CD4-positive, alpha-beta T cell treated with Interleukin-12 subunit alpha and Interleukin-12 subunit beta, for 1 hour (primary cell): ENCODE data around the gene PAXX.

Source experiments
- DNase-seq: peaks from one replicate; pipeline ENCODE4 v3.0.0-alpha.2; 2020

Gene PAXX

GRCh38 chr9:136968333-136969127, 23.7 kb upstream of the PAXX start:
- no peak for DNase-seq

- no peak for DNase-seq
Measured at GRCh38 chr9:136969150-136969549, 23.1 kb upstream of the PAXX start.

- no peak for DNase-seq
Measured at GRCh38 chr9:136969774-136970173, 22.4 kb upstream of the PAXX start.

GRCh38 chr9:136970361-136970760, 21.9 kb upstream of the PAXX start:
- DNase-seq: no peak

- DNase-seq: no peak
Measured at GRCh38 chr9:136971746-136972145, 20.5 kb upstream of the PAXX start.

GRCh38 chr9:136972335-136972734, 19.9 kb upstream of the PAXX start:
- DNase-seq: no peak

- DNase-seq: no peak
Measured at GRCh38 chr9:136972743-136973142, 19.5 kb upstream of the PAXX start.

GRCh38 chr9:136973618-136974617, 18.3 kb upstream of the PAXX start:
- no peak for DNase-seq

- no peak for DNase-seq
Measured at GRCh38 chr9:136974817-136975535, 17.2 kb upstream of the PAXX start.

GRCh38 chr9:136975644-136976043, 16.6 kb upstream of the PAXX start:
- DNase-seq: peak; percentile 43

GRCh38 chr9:136977223-136977622, 15.0 kb upstream of the PAXX start, which contains the start of gene PTGDS:
Gene PTGDS (plus strand): TSS chr9:136977504. CDS start chr9:136977579, 75 bp downstream.
- DNase-seq: no peak

GRCh38 chr9:136977649-136978072, 14.6 kb upstream of the PAXX start:
- DNase-seq: no peak

- DNase-seq: peak; percentile 77
Measured at GRCh38 chr9:136978073-136978864, 14.0 kb upstream of the PAXX start.

- DNase-seq: no peak
Measured at GRCh38 chr9:136978865-136979544, 13.2 kb upstream of the PAXX start.

GRCh38 chr9:136979769-136980587, 12.2 kb upstream of the PAXX start:
- no peak for DNase-seq

GRCh38 chr9:136980669-136981478, 11.3 kb upstream of the PAXX start:
- no peak for DNase-seq

- DNase-seq: no peak
Measured at GRCh38 chr9:136981588-136982231, 10.5 kb upstream of the PAXX start.

GRCh38 chr9:136982232-136983051, 9.8 kb upstream of the PAXX start, which contains the start of gene LCNL1:
Gene LCNL1 (plus strand): TSS chr9:136982993. CDS start chr9:136983587, 594 bp downstream.
- no peak for DNase-seq
